22Rv1 (cell line): Measurements from ENCODE around the gene SOWAHD.

Experiments used
- CTCF ChIP-seq: fragments of 450-650 bp; IDR thresholded peaks from 2 replicates; pipeline ENCODE4 v1.5.1; 2017; ENCODE audit warnings: mild to moderate bottlenecking
- ZFX ChIP-seq: fragments of 450-650 bp; IDR thresholded peaks from 2 replicates; pipeline ENCODE4 v1.6.1; 2017; ENCODE audit warnings: antibody characterized with exemption, borderline replicate concordance

GRCh38 chrX:119757646-119757978 lies 776 bp upstream of the SOWAHD start:
- no peak for TF ChIP-seq CTCF
- no peak for TF ChIP-seq ZFX
